HCT116 (cell line): ENCODE results near the gene WNK2. TPM values are rescaled to one million over a fixed set of nuclear protein-coding genes. Genes with fewer than 3 reads are reported as not detected.

ENCODE experiments used
- ATAC-seq: fragments of 200-7000 bp; cut with Tn5 transposase; 2 replicates; pipeline ENCODE4 v1.9.1; 2020; ENCODE audit warnings: mild to moderate bottlenecking, moderate library complexity
- BruUV-seq: library from RNA; stranded (reverse); fragments of 400-500 nt; replicated peaks from 2 replicates; lab custom pipeline; 2021; lab: Mats Ljungman, UMichigan
- CTCF ChIA-PET: fragments of 300-600 bp; sonication (Branson Sonifier 250); formaldehyde crosslinking; loops from one replicate; lab custom pipeline; 2021; ENCODE audit warnings: antibody characterized with exemption; lab: Charles Lee
- POLR2A ChIA-PET: fragments of 300-600, 350-600 bp; sonication (Branson Sonifier 250); formaldehyde crosslinking; loops from one replicate; lab custom pipeline; 2021; ENCODE audit warnings: antibody characterized with exemption; lab: Charles Lee
- RAD21 ChIA-PET, 2 experiments: fragments of 300-600 bp; sonication (Branson Sonifier 250); formaldehyde crosslinking; loops; one replicate each; lab custom pipeline; 2023; ENCODE audit warnings: low total read pairs in 2 of 2; ENCODE audit not compliant: uncharacterized antibody in 2 of 2, unreplicated experiment in 2 of 2, low non-redundant PET in 1 of 2; lab: Charles Lee
- DNase-seq: peaks from one replicate; pipeline ENCODE4 v3.0.0-alpha.2; 2010; ENCODE audit warnings: low read depth, low spot score
- H2AFZ ChIP-seq: fragments of 200-600 bp; shearing (Covaris generic), sonication (generic); 2 replicates; pipeline ENCODE4 v1.6.1; 2017; ENCODE audit warnings: low read depth, mixed run types, mixed read lengths, antibody characterized with exemption, low read length; ENCODE audit not compliant: poor library complexity, severe bottlenecking
- H3K27ac ChIP-seq: 2 replicates; pipeline ENCODE4 v1.5.1; 2012; ENCODE audit warnings: low read depth, low read length
- H3K27me3 ChIP-seq: fragments of 200-600 bp; sonication (generic); 2 replicates; pipeline ENCODE4 v1.6.1; 2016; ENCODE audit warnings: mixed run types, low read length, mixed read lengths; ENCODE audit not compliant: insufficient read depth
- H3K36me3 ChIP-seq, 2 experiments: fragments of 200-500 bp in 1 of 2; fragments of 200-600 bp in 1 of 2; sonication (Bioruptor generic) in 1 of 2; sonication (generic) in 1 of 2; 2 replicates each; pipeline versions ENCODE4 v1.5.1 to v1.6.1; 2014 to 2016; ENCODE audit warnings: low read length in 2 of 2, inconsistent platforms in 1 of 2, mixed read lengths in 1 of 2, mixed run types in 1 of 2; ENCODE audit not compliant: insufficient read depth in 2 of 2, control insufficient read depth in 1 of 2
- H3K4me1 ChIP-seq, 2 experiments: fragments of 200-600 bp in 1 of 2; sonication (generic) in 1 of 2; 2 replicates each; pipeline versions ENCODE4 v1.5.1 to v1.6.1; 2012 to 2017; ENCODE audit warnings: low read length in 2 of 2, inconsistent platforms in 1 of 2, mild to moderate bottlenecking in 1 of 2, mixed read lengths in 1 of 2, mixed run types in 1 of 2, moderate library complexity in 1 of 2; ENCODE audit not compliant: insufficient read depth in 2 of 2, control insufficient read depth in 1 of 2
- H3K4me2 ChIP-seq: fragments of 200-600 bp; sonication (generic); 2 replicates; pipeline ENCODE4 v1.6.1; 2017; ENCODE audit warnings: mixed run types, low read length, mixed read lengths
- H3K4me3 ChIP-seq, 2 experiments: fragments of 200-600 bp in 1 of 2; sonication (generic) in 1 of 2; replicated peaks in 1 of 2; 2 replicates each; pipeline ENCODE4 v1.5.1; 2011 to 2016; ENCODE audit warnings: low read length in 2 of 2, control low read depth in 1 of 2, low read depth in 1 of 2, mild to moderate bottlenecking in 1 of 2, mixed read lengths in 1 of 2, mixed run types in 1 of 2
- H3K79me2 ChIP-seq: fragments of 200-600 bp; sonication (generic); 2 replicates; pipeline ENCODE4 v1.6.1; 2017; ENCODE audit warnings: mild to moderate bottlenecking, mixed run types, low read length, moderate library complexity, mixed read lengths; ENCODE audit not compliant: insufficient read depth
- H3K9ac ChIP-seq: fragments of 200-600 bp; sonication (generic); 2 replicates; pipeline ENCODE4 v1.6.1; 2016; ENCODE audit warnings: low read length, mixed read lengths
- H3K9me2 ChIP-seq: fragments of 200-600 bp; sonication (generic), shearing (Covaris generic); 2 replicates; pipeline ENCODE4 v1.6.1; 2017; ENCODE audit warnings: mixed run types, mild to moderate bottlenecking, moderate library complexity; ENCODE audit not compliant: insufficient read depth
- H3K9me3 ChIP-seq, 2 experiments: fragments of 200-500 bp in 1 of 2; fragments of 200-600 bp in 1 of 2; sonication (Bioruptor generic) in 1 of 2; sonication (generic) in 1 of 2; 2 replicates each; pipeline ENCODE4 v1.6.1; 2014 to 2017; ENCODE audit warnings: low read length in 2 of 2, mixed read lengths in 2 of 2, inconsistent platforms in 1 of 2, low read depth in 1 of 2, mild to moderate bottlenecking in 1 of 2, mixed run types in 1 of 2, moderate library complexity in 1 of 2; ENCODE audit not compliant: control insufficient read depth in 1 of 2, insufficient read depth in 1 of 2
- H4K20me1 ChIP-seq: fragments of 200-600 bp; sonication (generic), shearing (Covaris generic); 2 replicates; pipeline ENCODE4 v1.6.1; 2017; ENCODE audit warnings: mixed run types, mild to moderate bottlenecking, moderate library complexity; ENCODE audit not compliant: insufficient read depth
- CBX3 ChIP-seq: IDR thresholded peaks from 2 replicates; pipeline ENCODE4 v1.6.1; 2012; ENCODE audit warnings: low read depth
- CEBPB ChIP-seq: IDR thresholded peaks from 2 replicates; pipeline ENCODE4 v1.6.1; 2012; ENCODE audit warnings: low read depth
- EGR1 ChIP-seq: IDR thresholded peaks from 2 replicates; pipeline ENCODE4 v1.6.1; 2012; ENCODE audit warnings: low read depth
- ELF1 ChIP-seq: IDR thresholded peaks from 2 replicates; pipeline ENCODE4 v1.6.1; 2012; ENCODE audit warnings: low read depth, borderline replicate concordance
- EZH2 ChIP-seq: fragments of 200-600 bp; sonication (generic); IDR thresholded peaks from 2 replicates; pipeline ENCODE4 v1.6.1; 2017; ENCODE audit warnings: antibody characterized with exemption, mixed run types
- EZH2phosphoT487 ChIP-seq: fragments of 200-600 bp; IDR thresholded peaks from 2 replicates; pipeline ENCODE4 v1.6.1; 2018; ENCODE audit warnings: antibody characterized with exemption, borderline replicate concordance
- FOSL1 ChIP-seq: IDR thresholded peaks from 2 replicates; pipeline ENCODE4 v1.6.1; 2012; ENCODE audit warnings: low read depth
- JUND ChIP-seq: IDR thresholded peaks from 2 replicates; pipeline ENCODE4 v1.6.1; 2012
- MAX ChIP-seq: IDR thresholded peaks from 2 replicates; pipeline ENCODE4 v1.6.1; 2012
- POLR2A ChIP-seq: IDR thresholded peaks from 2 replicates; pipeline ENCODE4 v1.7.0; 2011; ENCODE audit warnings: borderline replicate concordance; ENCODE audit not compliant: insufficient read depth, insufficient read length; ENCODE audit errors: extremely low read depth
- SIN3A ChIP-seq: IDR thresholded peaks from 2 replicates; pipeline ENCODE4 v1.6.1; 2012; ENCODE audit warnings: low read depth
- SP1 ChIP-seq: IDR thresholded peaks from 2 replicates; pipeline ENCODE4 v1.6.1; 2012; ENCODE audit warnings: low read depth
- YY1 ChIP-seq: IDR thresholded peaks from 2 replicates; pipeline ENCODE4 v1.6.1; 2011; ENCODE audit warnings: low read length, low read depth, moderate library complexity, mild to moderate bottlenecking; ENCODE audit not compliant: insufficient replicate concordance; ENCODE audit errors: extremely low read depth
- intact Hi-C: fragments of 100-400 bp; cut with micrococcal nuclease; formaldehyde crosslinking; loops from 2 replicates; pipeline ENCODE4 v1.10.0; 2022
- total RNA-seq: library from RNA; stranded (reverse); gene quantifications from one replicate; pipeline ENCODE4 v1.2.1, GENCODE V29; 2021; ENCODE audit not compliant: unreplicated experiment
- TF ChIP-seq, protein P1 (sequence below): IDR thresholded peaks from 2 replicates; pipeline ENCODE4 v1.6.1; 2011; ENCODE audit warnings: mild to moderate bottlenecking, low read length, moderate library complexity; ENCODE audit not compliant: insufficient replicate concordance; ENCODE audit errors: extremely low read depth
- TF ChIP-seq, protein P2 (sequence below): IDR thresholded peaks from 2 replicates; pipeline ENCODE4 v1.6.1; 2012

The WNK2 gene
- total RNA-seq, 1 experiment from 2014 or later = 24.4 TPM

- CTCF ChIA-PET = no interaction called here
- TF ChIP-seq SIN3A (no peak), CBX3 (no peak), YY1 (no peak), POLR2A (no peak), SP1 (no peak), EZH2phosphoT487 (no peak), ELF1 (no peak), CEBPB (no peak), FOSL1 (no peak), JUND (no peak), EGR1 (no peak), EZH2 (no peak), MAX (no peak)
- TF ChIP-seq, protein P1, sequence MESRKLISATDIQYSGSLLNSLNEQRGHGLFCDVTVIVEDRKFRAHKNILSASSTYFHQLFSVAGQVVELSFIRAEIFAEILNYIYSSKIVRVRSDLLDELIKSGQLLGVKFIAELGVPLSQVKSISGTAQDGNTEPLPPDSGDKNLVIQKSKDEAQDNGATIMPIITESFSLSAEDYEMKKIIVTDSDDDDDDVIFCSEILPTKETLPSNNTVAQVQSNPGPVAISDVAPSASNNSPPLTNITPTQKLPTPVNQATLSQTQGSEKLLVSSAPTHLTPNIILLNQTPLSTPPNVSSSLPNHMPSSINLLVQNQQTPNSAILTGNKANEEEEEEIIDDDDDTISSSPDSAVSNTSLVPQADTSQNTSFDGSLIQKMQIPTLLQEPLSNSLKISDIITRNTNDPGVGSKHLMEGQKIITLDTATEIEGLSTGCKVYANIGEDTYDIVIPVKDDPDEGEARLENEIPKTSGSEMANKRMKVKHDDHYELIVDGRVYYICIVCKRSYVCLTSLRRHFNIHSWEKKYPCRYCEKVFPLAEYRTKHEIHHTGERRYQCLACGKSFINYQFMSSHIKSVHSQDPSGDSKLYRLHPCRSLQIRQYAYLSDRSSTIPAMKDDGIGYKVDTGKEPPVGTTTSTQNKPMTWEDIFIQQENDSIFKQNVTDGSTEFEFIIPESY = no peak
- TF ChIP-seq, protein P2, sequence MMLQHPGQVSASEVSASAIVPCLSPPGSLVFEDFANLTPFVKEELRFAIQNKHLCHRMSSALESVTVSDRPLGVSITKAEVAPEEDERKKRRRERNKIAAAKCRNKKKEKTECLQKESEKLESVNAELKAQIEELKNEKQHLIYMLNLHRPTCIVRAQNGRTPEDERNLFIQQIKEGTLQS = no peak
These were observed 79.6 kb downstream of the WNK2 start for GRCh38 chr9:93263334-93264229.

More at GRCh38 chr9:93263334-93264229, 79.6 kb downstream of the WNK2 start:
- Histone ChIP-seq H3K27ac (no peak overlapping the region), H3K4me3 (no peak overlapping the region), H3K4me1 (no peaks in the 10 kb centered on the region), H3K4me2 (no peak overlapping the region), H3K79me2 (no peaks in the 10 kb centered on the region), H2AFZ (no peak overlapping the region), H3K9me2 (no peaks in the 10 kb centered on the region), H4K20me1 (no peaks in the 10 kb centered on the region), H3K9me3 (no peaks in the 10 kb centered on the region), H3K9ac (no peak overlapping the region), H3K36me3 (peaks cover 0 to 2% of the 10 kb centered on the region in 2 experiments; a peak in 2 of 4 replicates), H3K27me3 (no peaks in the 10 kb centered on the region)
- RAD21 ChIA-PET = no interaction called here
- POLR2A ChIA-PET = no interaction called here
- intact Hi-C loops = no loop called here
- no peak for ATAC-seq
- no peak for DNase-seq
- no TSS peak for BruUV-seq
